PC-9 (cell line): Measurements from ENCODE around the gene FAIM2.

Source experiments
- CTCF ChIP-seq: fragments of 200-600 bp; sonication (generic); conservative IDR thresholded peaks from 2 replicates; pipeline ENCODE4 v1.6.1; 2017; ENCODE audit warnings: mixed run types, antibody characterized with exemption, mild to moderate bottlenecking, moderate library complexity
- EZH2 ChIP-seq: fragments of 200-600 bp; sonication (generic); IDR thresholded peaks from 2 replicates; pipeline ENCODE4 v1.8.0; 2017; ENCODE audit warnings: antibody characterized with exemption, low read depth

GRCh38 chr12:49853671-49854070 is 50.0 kb downstream of the FAIM2 start:
- TF ChIP-seq CTCF: no peak
- TF ChIP-seq EZH2: no peak
